Gastrocnemius medialis (tissue), 4 donors: ENCODE measurements around the gene ZNF362. TPM values are rescaled to one million over a fixed set of nuclear protein-coding genes. Genes with fewer than 3 reads are reported as not detected.
A peak's percentile ranks its signal among the peaks of the same experiment; 100 is the strongest.

ENCODE experiments used
- ATAC-seq, 2 donors: fragments of 150-250 bp; one replicate each; pipeline ENCODE4 v1.9.1; 2016
- DNase-seq, 2 donors: peaks; one replicate each; pipeline ENCODE4 v3.0.0-alpha.2; 2019
- H3K27ac ChIP-seq, 4 donors: fragments of 200-600 bp; sonication (generic); 1 replicate in 1 of 4; 2 replicates in 3 of 4; pipeline ENCODE4 v1.5.1; 2016 to 2018; ENCODE audit warnings: mild to moderate bottlenecking in 2 of 4, moderate library complexity in 1 of 4
- H3K27me3 ChIP-seq, 3 donors: fragments of 200-600 bp; sonication (generic) in 2 of 3; 1 replicate in 1 of 3; 2 replicates in 2 of 3; pipeline versions ENCODE4 v1.5.1 to v1.6.0; 2016 to 2019; ENCODE audit warnings: mild to moderate bottlenecking in 1 of 3, moderate library complexity in 1 of 3
- H3K36me3 ChIP-seq, 2 donors: fragments of 200-600 bp; sonication (generic) in 1 of 2; one replicate each; pipeline ENCODE4 v1.5.1; 2017 to 2018
- H3K4me1 ChIP-seq, 2 donors: fragments of 200-600 bp; sonication (generic) in 1 of 2; one replicate each; pipeline ENCODE4 v1.5.1; 2016 to 2017; ENCODE audit warnings: mild to moderate bottlenecking in 2 of 2
- H3K4me3 ChIP-seq, 4 donors: fragments of 200-600 bp; sonication (generic) in 3 of 4; 1 replicate in 1 of 4; 2 replicates in 3 of 4; pipeline ENCODE4 v1.5.1; 2016 to 2019; ENCODE audit warnings: mild to moderate bottlenecking in 2 of 4
- H3K9me3 ChIP-seq, 3 donors: fragments of 200-600 bp; sonication (generic) in 2 of 3; 1 replicate in 1 of 3; 2 replicates in 2 of 3; pipeline ENCODE4 v1.5.1; 2016 to 2019
- POLR2A ChIP-seq, 2 donors: fragments of 450-650 bp; IDR thresholded peaks; one replicate each; pipeline ENCODE4 v1.6.1; 2017; ENCODE audit warnings: antibody characterized with exemption in 2 of 2, mild to moderate bottlenecking in 2 of 2, moderate library complexity in 2 of 2
- in situ Hi-C, 4 donors: fragments of 200-750 bp; cut with MboI; loops; one replicate each; pipeline versions ENCODE4 v1.15.0 to v1.8.0; 2017; ENCODE audit warnings: low sequenced_read_pairs in 4 of 4
- intact Hi-C: fragments of 100-400 bp; cut with DNase I; formaldehyde crosslinking; loops from one replicate; pipeline ENCODE4 v1.15.1; 2023; ENCODE audit warnings: low total_unique reads
- total RNA-seq, 4 donors: library from RNA; depleted of rRNA; stranded (reverse); fragments of >200 nt; gene quantifications; one replicate each; pipeline versions ENCODE4 v1.1.0 to v1.2.3, GENCODE V29; 2016
- TF ChIP-seq, protein P1 (sequence below), 5 experiments: fragments of 450-650 bp in 3 of 5; fragments of 200-600 bp in 2 of 5; sonication (generic) in 2 of 5; IDR thresholded peaks in 4 of 5; conservative IDR thresholded peaks in 1 of 5; 1 replicate in 4 of 5; 2 replicates in 1 of 5; pipeline ENCODE4 v1.5.1; 2016 to 2019; ENCODE audit warnings: antibody characterized with exemption in 5 of 5, mild to moderate bottlenecking in 3 of 5, moderate library complexity in 3 of 5

ZNF362 gene
- total RNA-seq, 4 donors from 2014 or later, result 6.4 to 19.2 (median 17.7) TPM

DNA sequence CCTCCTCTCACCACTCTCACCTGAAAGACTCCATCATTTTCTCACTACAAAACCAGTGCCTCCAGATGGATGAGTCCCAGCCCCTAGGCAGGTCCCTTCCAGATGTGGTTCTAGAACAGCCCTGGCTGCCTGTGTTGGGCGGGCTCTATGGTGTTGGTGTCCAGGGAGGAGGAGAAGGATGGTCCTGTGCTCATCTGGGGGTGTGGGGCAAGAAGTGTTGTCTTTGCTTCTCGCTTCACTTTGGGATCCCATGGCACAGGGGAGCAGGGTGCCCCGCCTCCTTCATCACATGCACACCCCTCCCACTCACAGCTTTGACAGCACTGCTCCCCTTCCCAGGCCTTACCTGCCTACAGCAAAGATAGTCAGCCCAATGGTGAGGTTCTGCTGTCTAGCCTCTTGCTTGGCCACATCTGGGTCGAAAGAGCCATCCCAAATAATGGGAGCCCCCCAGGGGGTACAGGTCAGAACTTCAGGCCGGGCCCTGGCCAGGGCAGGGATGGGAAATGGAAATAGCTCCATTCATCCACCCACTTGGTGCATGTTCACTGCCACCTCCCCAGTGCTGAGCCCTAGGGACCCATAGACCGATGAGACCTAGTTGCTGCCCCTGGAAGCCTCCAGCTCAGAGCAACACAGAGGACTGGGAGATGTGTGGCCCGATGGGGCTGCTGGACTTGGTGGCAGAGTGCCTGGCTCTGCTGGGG lies 55.6 kb downstream of the ZNF362 start:
- DNase-seq, result peak in 1 of 2 donors; percentile 7
- in situ Hi-C loops, result no loop called here

DNA sequence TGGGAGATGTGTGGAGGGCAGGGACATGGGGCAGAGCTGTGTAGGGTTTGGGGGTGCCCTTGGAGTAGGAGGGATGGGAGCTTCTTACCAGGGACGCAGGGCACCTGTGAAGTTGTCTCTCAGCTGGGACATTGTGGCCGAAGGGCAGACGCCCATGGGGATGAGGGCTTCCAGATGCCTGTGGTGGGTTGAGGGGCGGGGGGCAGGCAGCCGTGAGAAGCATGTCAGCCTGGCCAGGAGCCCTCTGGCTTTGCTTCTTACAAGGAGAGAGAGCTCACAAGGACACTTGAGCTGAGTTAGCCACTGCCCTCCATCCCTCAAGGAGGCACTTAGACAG lies 56.1 kb downstream of the ZNF362 start:
- Histone ChIP-seq H3K4me3 (no peak overlapping the region), H3K27ac (no peak overlapping the region), H3K4me1 (no peaks in the 10 kb centered on the region), H3K27me3 (no peaks in the 10 kb centered on the region), H3K36me3 (no peaks in the 10 kb centered on the region), H3K9me3 (no peaks in the 10 kb centered on the region)
- ATAC-seq (no peak), DNase-seq (peak in 1 of 2 donors; percentile 5)
- TF ChIP-seq, protein P1, sequence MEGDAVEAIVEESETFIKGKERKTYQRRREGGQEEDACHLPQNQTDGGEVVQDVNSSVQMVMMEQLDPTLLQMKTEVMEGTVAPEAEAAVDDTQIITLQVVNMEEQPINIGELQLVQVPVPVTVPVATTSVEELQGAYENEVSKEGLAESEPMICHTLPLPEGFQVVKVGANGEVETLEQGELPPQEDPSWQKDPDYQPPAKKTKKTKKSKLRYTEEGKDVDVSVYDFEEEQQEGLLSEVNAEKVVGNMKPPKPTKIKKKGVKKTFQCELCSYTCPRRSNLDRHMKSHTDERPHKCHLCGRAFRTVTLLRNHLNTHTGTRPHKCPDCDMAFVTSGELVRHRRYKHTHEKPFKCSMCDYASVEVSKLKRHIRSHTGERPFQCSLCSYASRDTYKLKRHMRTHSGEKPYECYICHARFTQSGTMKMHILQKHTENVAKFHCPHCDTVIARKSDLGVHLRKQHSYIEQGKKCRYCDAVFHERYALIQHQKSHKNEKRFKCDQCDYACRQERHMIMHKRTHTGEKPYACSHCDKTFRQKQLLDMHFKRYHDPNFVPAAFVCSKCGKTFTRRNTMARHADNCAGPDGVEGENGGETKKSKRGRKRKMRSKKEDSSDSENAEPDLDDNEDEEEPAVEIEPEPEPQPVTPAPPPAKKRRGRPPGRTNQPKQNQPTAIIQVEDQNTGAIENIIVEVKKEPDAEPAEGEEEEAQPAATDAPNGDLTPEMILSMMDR (IDR thresholded peaks at IDR 0.05 in 4 of 5, conservative IDR thresholded peaks at IDR 0.05 in 1 of 5), result no peak
- no peak for TF ChIP-seq POLR2A (IDR thresholded peaks at IDR 0.05)
- intact Hi-C loops (no loop called here), in situ Hi-C loops (no loop called here)

More for the DNA sequence above, 55.6 kb downstream of the ZNF362 start:
- no peak for ATAC-seq
- no peak overlapping the region for H3K4me3 ChIP-seq
- H3K27me3 ChIP-seq, result peaks cover 0 to 1% (median 0%) of the 10 kb centered on the region in 3 donors
- no peak overlapping the region for H3K27ac ChIP-seq
- TF ChIP-seq, protein P1 (IDR thresholded peaks at IDR 0.05 in 4 of 5, conservative IDR thresholded peaks at IDR 0.05 in 1 of 5), result no peak
- no peak for TF ChIP-seq POLR2A (IDR thresholded peaks at IDR 0.05)
- no peaks in the 10 kb centered on the region for H3K36me3 ChIP-seq
- no peaks in the 10 kb centered on the region for H3K4me1 ChIP-seq
- intact Hi-C loops, result no loop called here
- no peaks in the 10 kb centered on the region for H3K9me3 ChIP-seq

DNA sequence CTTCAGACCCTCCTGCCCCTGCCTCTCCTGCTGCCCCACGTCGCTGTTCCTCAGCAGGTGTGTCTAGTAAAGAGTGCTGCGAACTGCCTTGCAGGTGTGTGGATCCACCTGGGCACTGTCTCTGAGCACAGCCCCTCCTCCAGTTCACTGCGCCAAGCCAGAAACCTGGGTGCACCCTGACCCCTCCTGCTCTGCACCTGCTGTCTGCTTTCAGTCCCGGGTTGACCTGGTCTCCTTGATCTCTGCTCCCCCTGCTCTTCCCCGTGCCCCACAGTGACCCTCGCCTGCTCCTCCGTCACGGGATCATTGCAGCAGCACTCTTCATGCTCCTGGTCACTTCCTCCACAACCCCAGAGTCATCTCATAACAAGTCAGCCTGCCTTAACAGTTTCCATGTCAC lies 58.1 kb downstream of the ZNF362 start:
- Histone ChIP-seq H3K4me3 (no peak overlapping the region), H3K27me3 (no peaks in the 10 kb centered on the region), H3K9me3 (no peaks in the 10 kb centered on the region), H3K36me3 (no peaks in the 10 kb centered on the region), H3K4me1 (no peaks in the 10 kb centered on the region), H3K27ac (no peak overlapping the region)
- ATAC-seq, result no peak
- intact Hi-C loops, result no loop called here
- no peak for DNase-seq
- in situ Hi-C loops, result no loop called here
- TF ChIP-seq, protein P1 (IDR thresholded peaks at IDR 0.05 in 4 of 5, conservative IDR thresholded peaks at IDR 0.05 in 1 of 5), result no peak
- TF ChIP-seq POLR2A (IDR thresholded peaks at IDR 0.05), result no peak

DNA sequence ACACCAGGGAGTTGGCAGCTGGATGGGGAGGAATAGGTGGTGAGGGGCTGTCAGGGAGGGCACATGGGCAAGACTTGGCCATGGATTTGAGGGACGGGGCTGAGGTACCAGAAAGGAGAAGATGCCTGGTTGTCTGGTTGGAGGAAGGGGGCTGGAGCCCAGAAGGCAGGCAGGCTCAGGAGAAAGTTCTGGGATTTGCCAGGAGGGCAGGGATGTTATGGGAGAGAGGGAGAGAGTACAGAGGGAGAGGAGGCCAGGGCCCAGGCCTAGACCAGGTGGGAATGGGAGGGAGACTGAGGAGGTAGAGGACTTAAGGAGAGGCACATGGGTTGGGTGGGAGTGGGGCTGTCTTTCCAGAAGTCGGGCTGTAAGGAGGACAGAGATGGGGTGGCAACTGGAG lies 60.3 kb downstream of the ZNF362 start:
- Histone ChIP-seq H3K36me3 (no peaks in the 10 kb centered on the region), H3K27me3 (no peaks in the 10 kb centered on the region), H3K4me3 (no peak overlapping the region), H3K9me3 (no peaks in the 10 kb centered on the region), H3K4me1 (no peaks in the 10 kb centered on the region), H3K27ac (no peak overlapping the region)
- TF ChIP-seq, protein P1 (IDR thresholded peaks at IDR 0.05 in 4 of 5, conservative IDR thresholded peaks at IDR 0.05 in 1 of 5), result no peak
- no peak for TF ChIP-seq POLR2A (IDR thresholded peaks at IDR 0.05)
- intact Hi-C loops (no loop called here), in situ Hi-C loops (no loop called here)
- ATAC-seq, result no peak
- no peak for DNase-seq

DNA sequence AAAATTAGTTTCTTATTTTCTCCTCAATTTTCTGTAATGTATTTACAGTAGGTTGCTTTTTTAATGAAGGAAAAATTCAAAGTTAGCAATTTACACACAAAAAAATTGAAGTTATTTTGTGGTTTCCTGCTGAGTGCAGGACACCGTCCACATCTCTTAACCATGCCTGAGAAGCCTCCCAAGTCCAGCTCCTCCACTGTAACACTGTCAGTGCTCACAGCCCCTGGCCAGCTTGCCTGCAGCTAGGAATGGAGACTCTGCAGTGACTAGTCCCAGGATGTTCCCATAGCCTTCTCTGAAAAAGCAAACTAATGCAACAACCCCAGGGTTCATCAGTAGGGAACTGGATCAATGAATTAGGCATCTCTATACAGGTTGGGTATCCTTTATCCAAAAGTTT lies 61.1 kb downstream of the ZNF362 start:
- Histone ChIP-seq H3K27ac (no peak overlapping the region), H3K4me1 (no peaks in the 10 kb centered on the region), H3K36me3 (no peaks in the 10 kb centered on the region), H3K4me3 (no peak overlapping the region), H3K9me3 (no peaks in the 10 kb centered on the region), H3K27me3 (no peaks in the 10 kb centered on the region)
- no peak for ATAC-seq
- TF ChIP-seq, protein P1 (IDR thresholded peaks at IDR 0.05 in 4 of 5, conservative IDR thresholded peaks at IDR 0.05 in 1 of 5), result no peak
- TF ChIP-seq POLR2A (IDR thresholded peaks at IDR 0.05), result no peak
- DNase-seq, result no peak
- intact Hi-C loops, result no loop called here
- in situ Hi-C loops, result no loop called here
